A673 (cell line): ENCODE results near the gene RASGEF1C. TPM values are rescaled to one million over a fixed set of nuclear protein-coding genes. Genes with fewer than 3 reads are reported as not detected.

Experiments
- BruUV-seq: library from RNA; stranded (reverse); fragments of 400-500 nt; replicated peaks from 2 replicates; lab custom pipeline; 2021; lab: Mats Ljungman, UMichigan
- CTCF ChIA-PET: fragments of 300-600 bp; sonication (Branson Sonifier 250); formaldehyde crosslinking; loops from one replicate; lab custom pipeline; 2022; ENCODE audit warnings: antibody characterized with exemption; lab: Charles Lee
- POLR2A ChIA-PET: fragments of 300-600 bp; sonication (Branson Sonifier 250); formaldehyde crosslinking; loops from one replicate; lab custom pipeline; 2022; ENCODE audit warnings: antibody characterized with exemption; ENCODE audit not compliant: low non-redundant PET; lab: Charles Lee
- DNase-seq: peaks from one replicate; pipeline ENCODE4 v3.0.0-alpha.2; 2015; ENCODE audit warnings: low spot score
- H3K27ac ChIP-seq: fragments of 200-600 bp; sonication (generic); 2 replicates; pipeline ENCODE4 v1.5.1; 2016; ENCODE audit warnings: mixed run types, low read depth, mild to moderate bottlenecking, mixed read lengths, antibody characterized with exemption, low read length; ENCODE audit not compliant: poor library complexity, severe bottlenecking
- H3K27me3 ChIP-seq: fragments of 200-600 bp; sonication (generic); replicated peaks from 2 replicates; pipeline ENCODE4 v1.6.1; 2017; ENCODE audit warnings: mixed run types, low read depth, mild to moderate bottlenecking, mixed read lengths, antibody characterized with exemption, low read length; ENCODE audit not compliant: insufficient read depth, poor library complexity
- H3K36me3 ChIP-seq: fragments of 200-600 bp; sonication (generic); 2 replicates; pipeline ENCODE4 v1.6.1; 2016; ENCODE audit warnings: mixed run types, mild to moderate bottlenecking, mixed read lengths, antibody characterized with exemption, low read length; ENCODE audit not compliant: insufficient read depth, poor library complexity, severe bottlenecking
- H3K4me1 ChIP-seq: fragments of 200-600 bp; sonication (generic); 2 replicates; pipeline ENCODE4 v1.6.1; 2017; ENCODE audit warnings: mixed run types, mild to moderate bottlenecking, mixed read lengths, antibody characterized with exemption, low read length; ENCODE audit not compliant: insufficient read depth, poor library complexity, severe bottlenecking
- H3K4me3 ChIP-seq: fragments of 200-600 bp; sonication (generic); 2 replicates; pipeline ENCODE4 v1.5.1; 2016; ENCODE audit warnings: low read depth, mixed run types, mild to moderate bottlenecking, mixed read lengths, low read length; ENCODE audit not compliant: poor library complexity, severe bottlenecking
- H3K9me3 ChIP-seq: fragments of 200-600 bp; sonication (generic); 2 replicates; pipeline ENCODE4 v1.6.1; 2016; ENCODE audit warnings: mixed run types, low read depth, mild to moderate bottlenecking, mixed read lengths, antibody characterized with exemption, low read length; ENCODE audit not compliant: poor library complexity, severe bottlenecking
- CTCF ChIP-seq: fragments of 300-800, 200-600 bp; sonication (generic); conservative IDR thresholded peaks from 2 replicates; pipeline ENCODE4 v1.5.1; 2017; ENCODE audit warnings: low read depth, mild to moderate bottlenecking, antibody characterized with exemption, low read length, moderate library complexity, mixed read lengths
- EZH2 ChIP-seq: fragments of 200-600 bp; sonication (generic); IDR thresholded peaks from 2 replicates; pipeline ENCODE4 v1.6.1; 2017; ENCODE audit warnings: borderline replicate concordance, low read depth, mild to moderate bottlenecking, mixed read lengths, antibody characterized with exemption, low read length; ENCODE audit not compliant: poor library complexity, severe bottlenecking
- intact Hi-C: fragments of 100-400 bp; cut with micrococcal nuclease; formaldehyde crosslinking; loops from one replicate; pipeline ENCODE4 v1.10.0; 2022; ENCODE audit not compliant: unreplicated experiment
- total RNA-seq: library from RNA; stranded (reverse); gene quantifications from 2 replicates; pipeline ENCODE4 v1.2.3, GENCODE V29; 2021

Gene RASGEF1C
- total RNA-seq, 1 experiment from 2014 or later, result not detected

- POLR2A ChIA-PET, result interaction anchor here (0.6 kb wide), 1 partner anchor 157 kb away, joined by 3 read pairs; no protein-coding TSS in a partner anchor
- TF ChIP-seq CTCF (no peak), EZH2 (no peak)
- BruUV-seq, result no TSS peak
- Histone ChIP-seq H3K9me3 (peaks cover 7% of the 10 kb centered on the region), H3K27me3 (no peaks in the 10 kb centered on the region), H3K4me1 (peaks cover 27% of the 10 kb centered on the region), H3K27ac (peak overlapping the region; percentile 18), H3K4me3 (no peak overlapping the region), H3K36me3 (no peaks in the 10 kb centered on the region)
- DNase-seq, result no peak
- CTCF ChIA-PET, result no interaction called here
- intact Hi-C loops, result no loop called here
These were observed 140.4 kb downstream of the RASGEF1C start for GRCh38 chr5:180068519-180069090.

GRCh38 chr5:180067986-180068385, 141.0 kb downstream of the RASGEF1C start:
- TF ChIP-seq CTCF, result no peak
- TF ChIP-seq EZH2, result no peak
- H3K27ac ChIP-seq, result peak overlapping the region; percentile 18
- peaks cover 27% of the 10 kb centered on the region for H3K4me1 ChIP-seq
- ChIA-PET POLR2A (no interaction called here), CTCF (no interaction called here)
- peak; percentile 26 for DNase-seq
- intact Hi-C loops, result no loop called here
- peaks cover 7% of the 10 kb centered on the region for H3K9me3 ChIP-seq
- no TSS peak for BruUV-seq
- no peak overlapping the region for H3K4me3 ChIP-seq
- no peaks in the 10 kb centered on the region for H3K27me3 ChIP-seq
- no peaks in the 10 kb centered on the region for H3K36me3 ChIP-seq

GRCh38 chr5:180060192-180060591, 148.8 kb downstream of the RASGEF1C start:
- no peaks in the 10 kb centered on the region for H3K4me1 ChIP-seq
- no peak overlapping the region for H3K4me3 ChIP-seq
- no peaks in the 10 kb centered on the region for H3K36me3 ChIP-seq
- TF ChIP-seq EZH2, result no peak
- no peak for TF ChIP-seq CTCF
- no peaks in the 10 kb centered on the region for H3K27me3 ChIP-seq
- CTCF ChIA-PET, result no interaction called here
- POLR2A ChIA-PET, result no interaction called here
- no TSS peak for BruUV-seq
- DNase-seq, result no peak
- H3K27ac ChIP-seq, result no peak overlapping the region
- H3K9me3 ChIP-seq, result no peaks in the 10 kb centered on the region
- intact Hi-C loops, result no loop called here
